ENCODE data around the gene ANKH.

GRCh38 chr5:14760548-14761002 is 111.0 kb downstream of the ANKH start:
- TF ChIP-seq CTCF (conservative IDR thresholded peaks at IDR 0.05 in 1 of 2, IDR thresholded peaks at IDR 0.05 in 1 of 2; ENCODE audit: extremely low read depth in 1 of 2, insufficient read depth in 1 of 2, low read depth in 1 of 2, low read length in 2 of 2) (no peak), EZH2 (IDR thresholded peaks at IDR 0.05; ENCODE audit: borderline replicate concordance, low read length) (no peak)
